Mesenchymal stem cell (in vitro differentiated cells and primary cell): Measurements from ENCODE around the gene PLEK.
A peak's percentile ranks its signal among the peaks of the same experiment; 100 is the strongest.

Experiments used
- DNase-seq: peaks from one replicate; pipeline ENCODE4 v3.0.0-alpha.2; 2013
- H2AFZ ChIP-seq: one replicate; pipeline ENCODE4 v1.6.1; 2013; ENCODE audit warnings: low read depth, mild to moderate bottlenecking, control low read depth, inconsistent platforms, low read length, moderate library complexity
- H2AK5ac ChIP-seq: 2 replicates; pipeline ENCODE4 v1.6.1; 2013; ENCODE audit warnings: low read length, moderate library complexity, mild to moderate bottlenecking, inconsistent platforms; ENCODE audit not compliant: severe bottlenecking
- H2BK120ac ChIP-seq: one replicate; pipeline ENCODE4 v1.6.1; 2013; ENCODE audit warnings: low read depth, mild to moderate bottlenecking, inconsistent platforms, low read length, moderate library complexity
- H2BK12ac ChIP-seq, 2 experiments: one replicate each; pipeline ENCODE4 v1.6.1; 2013; ENCODE audit warnings: inconsistent platforms in 2 of 2, low read length in 2 of 2, mild to moderate bottlenecking in 2 of 2, moderate library complexity in 2 of 2, control low read depth in 1 of 2
- H2BK15ac ChIP-seq: one replicate; pipeline ENCODE4 v1.6.1; 2013; ENCODE audit warnings: mild to moderate bottlenecking, low read depth, inconsistent platforms; ENCODE audit not compliant: poor library complexity, severe bottlenecking
- H2BK5ac ChIP-seq: 2 replicates; pipeline ENCODE4 v1.6.1; 2013; ENCODE audit warnings: low read depth, mild to moderate bottlenecking, low read length, control low read depth, inconsistent platforms; ENCODE audit not compliant: poor library complexity, severe bottlenecking
- H3K14ac ChIP-seq, 2 experiments: one replicate each; pipeline ENCODE4 v1.6.1; 2013; ENCODE audit warnings: inconsistent platforms in 2 of 2, low read length in 2 of 2, control low read depth in 1 of 2, mild to moderate bottlenecking in 1 of 2, moderate library complexity in 1 of 2
- H3K18ac ChIP-seq, 2 experiments: one replicate each; pipeline ENCODE4 v1.6.1; 2013; ENCODE audit warnings: inconsistent platforms in 2 of 2, low read length in 2 of 2, control low read depth in 1 of 2, low read depth in 1 of 2, mild to moderate bottlenecking in 1 of 2
- H3K23ac ChIP-seq, 2 experiments: one replicate each; pipeline ENCODE4 v1.6.1; 2013; ENCODE audit warnings: inconsistent platforms in 2 of 2, low read length in 2 of 2, mild to moderate bottlenecking in 2 of 2, moderate library complexity in 2 of 2, control low read depth in 1 of 2
- H3K27ac ChIP-seq: 2 replicates; pipeline ENCODE4 v1.5.1; 2013; ENCODE audit warnings: mild to moderate bottlenecking, moderate library complexity, low read length, control low read depth, inconsistent platforms; ENCODE audit not compliant: poor library complexity, severe bottlenecking
- H3K27me3 ChIP-seq, 2 experiments: 2 replicates each; pipeline versions ENCODE4 v1.6.1 to v1.7.0; 2013; ENCODE audit warnings: low read length in 2 of 2, mild to moderate bottlenecking in 2 of 2, moderate library complexity in 2 of 2, control low read depth in 1 of 2, inconsistent platforms in 1 of 2; ENCODE audit not compliant: control insufficient read depth in 1 of 2, insufficient read depth in 1 of 2
- H3K36me3 ChIP-seq, 2 experiments: 2 replicates each; pipeline versions ENCODE4 v1.6.1 to v1.7.0; 2013; ENCODE audit warnings: low read length in 2 of 2, control low read depth in 1 of 2, inconsistent platforms in 1 of 2, low read depth in 1 of 2, mild to moderate bottlenecking in 1 of 2; ENCODE audit not compliant: insufficient read depth in 2 of 2, control insufficient read depth in 1 of 2
- H3K4ac ChIP-seq, 2 experiments: one replicate each; pipeline ENCODE4 v1.6.1; 2013; ENCODE audit warnings: inconsistent platforms in 2 of 2, low read length in 2 of 2, mild to moderate bottlenecking in 2 of 2, moderate library complexity in 2 of 2, control low read depth in 1 of 2, low read depth in 1 of 2
- H3K4me1 ChIP-seq: 2 replicates; pipeline ENCODE4 v1.6.1; 2013; ENCODE audit warnings: low read depth, low read length, control low read depth; ENCODE audit not compliant: control insufficient read depth, insufficient read depth
- H3K4me2 ChIP-seq: 2 replicates; pipeline ENCODE4 v1.6.1; 2013; ENCODE audit warnings: low read length, mild to moderate bottlenecking, inconsistent platforms; ENCODE audit not compliant: poor library complexity, severe bottlenecking
- H3K4me3 ChIP-seq, 2 experiments: 2 replicates each; pipeline versions ENCODE4 v1.5.1 to v1.7.0; 2013; ENCODE audit warnings: low read length in 2 of 2, mild to moderate bottlenecking in 2 of 2, control low read depth in 1 of 2, low read depth in 1 of 2; ENCODE audit not compliant: insufficient read depth in 1 of 2
- H3K79me1 ChIP-seq: replicated peaks from 2 replicates; pipeline ENCODE4 v1.6.1; 2013; ENCODE audit warnings: mild to moderate bottlenecking, control low read depth, low read length, inconsistent platforms; ENCODE audit not compliant: poor library complexity, severe bottlenecking
- H3K9ac ChIP-seq: 2 replicates; pipeline ENCODE4 v1.7.0; 2013; ENCODE audit warnings: mild to moderate bottlenecking, low read length, moderate library complexity
- H3K9me3 ChIP-seq: 2 replicates; pipeline ENCODE4 v1.7.0; 2013; ENCODE audit warnings: mild to moderate bottlenecking, low read length; ENCODE audit not compliant: control insufficient read depth
- H4K8ac ChIP-seq: one replicate; pipeline ENCODE4 v1.6.1; 2013; ENCODE audit warnings: inconsistent platforms, mild to moderate bottlenecking, low read length, moderate library complexity
- H4K91ac ChIP-seq: one replicate; pipeline ENCODE4 v1.6.1; 2013; ENCODE audit warnings: mild to moderate bottlenecking, low read length, inconsistent platforms
- WGBS: methylation state at CpG from one replicate; pipeline ENCODE4 v1.1.7; 2013; ENCODE audit warnings: mixed read lengths; 5-methylcytosine and 5-hydroxymethylcytosine counted together

PLEK gene

GRCh38 chr2:68387408-68388350, 22.6 kb downstream of the PLEK start:
- H3K4me1 ChIP-seq = no peaks in the 10 kb centered on the region
- H3K23ac ChIP-seq = no peak overlapping the region
- WGBS = 63% methylated on average over 4 of the region's 5 CpGs

GRCh38 chr2:68388358-68388757, 23.3 kb downstream of the PLEK start:
- DNase-seq = no peak
- H3K36me3 ChIP-seq = no peaks in the 10 kb centered on the region
- no peak overlapping the region for H3K9ac ChIP-seq
- no peak overlapping the region for H2BK5ac ChIP-seq
- no peak overlapping the region for H4K8ac ChIP-seq
- H3K18ac ChIP-seq = no peak overlapping the region
- no peak overlapping the region for H2AK5ac ChIP-seq
- no peak overlapping the region for H3K14ac ChIP-seq
- no peak overlapping the region for H3K4me2 ChIP-seq
- no peaks in the 10 kb centered on the region for H3K79me1 ChIP-seq
- peaks cover 23 to 27% of the 10 kb centered on the region in 2 experiments for H3K27me3 ChIP-seq
- no peak overlapping the region for H2BK120ac ChIP-seq
- no peak overlapping the region for H3K4ac ChIP-seq
- H3K4me3 ChIP-seq = no peak overlapping the region
- no peak overlapping the region for H2AFZ ChIP-seq
- no peak overlapping the region for H2BK12ac ChIP-seq
- no peaks in the 10 kb centered on the region for H3K4me1 ChIP-seq
- H3K23ac ChIP-seq = no peak overlapping the region
- H2BK15ac ChIP-seq = no peak overlapping the region
- H3K27ac ChIP-seq = no peak overlapping the region
- no peak overlapping the region for H4K91ac ChIP-seq
- no peaks in the 10 kb centered on the region for H3K9me3 ChIP-seq

More at GRCh38 chr2:68387408-68388350, 22.6 kb downstream of the PLEK start:
- Histone ChIP-seq H3K4me3 (no peak overlapping the region), H3K4ac (no peak overlapping the region), H3K27ac (no peak overlapping the region), H2AK5ac (no peak overlapping the region), H4K91ac (no peak overlapping the region), H3K27me3 (peaks cover 25 to 30% of the 10 kb centered on the region in 2 experiments), H3K4me2 (no peak overlapping the region), H2BK120ac (no peak overlapping the region), H3K9me3 (no peaks in the 10 kb centered on the region), H3K18ac (no peak overlapping the region), H3K14ac (peak overlapping the region in 1 of 2 experiments; percentile 15), H2BK12ac (no peak overlapping the region), H3K36me3 (no peaks in the 10 kb centered on the region), H4K8ac (no peak overlapping the region), H3K9ac (no peak overlapping the region), H2BK15ac (no peak overlapping the region), H3K79me1 (no peaks in the 10 kb centered on the region), H2AFZ (no peak overlapping the region), H2BK5ac (no peak overlapping the region)
- no peak for DNase-seq

DNA sequence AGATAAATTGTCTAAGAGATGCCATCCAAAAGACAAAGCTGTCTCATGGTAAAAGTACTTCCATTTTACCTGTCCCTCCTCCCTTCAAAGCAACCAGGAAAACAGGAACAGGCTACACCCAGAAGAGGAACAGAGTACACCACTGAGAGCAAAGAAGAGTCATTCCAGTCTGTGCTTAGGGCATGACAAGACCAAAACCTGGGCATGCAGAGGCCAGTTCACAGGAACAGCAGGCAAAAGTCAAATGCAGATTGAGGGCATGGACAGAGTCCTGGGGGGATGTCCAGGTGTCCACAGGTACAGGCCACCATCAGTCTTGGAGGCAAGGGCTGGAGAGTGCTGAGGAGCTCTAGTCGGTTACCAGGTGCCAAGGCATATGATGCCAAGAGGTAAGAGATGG, 23.7 kb downstream of the PLEK start:
- no peak overlapping the region for H3K4me2 ChIP-seq
- no peak overlapping the region for H2BK120ac ChIP-seq
- peak overlapping the region in 1 of 2 experiments; percentile 83 for H3K23ac ChIP-seq
- H3K14ac ChIP-seq = no peak overlapping the region
- no peak overlapping the region for H3K18ac ChIP-seq
- H3K27me3 ChIP-seq = peaks cover 19 to 30% of the 10 kb centered on the region in 2 experiments
- no peaks in the 10 kb centered on the region for H3K79me1 ChIP-seq
- no peak overlapping the region for H3K4me3 ChIP-seq
- H2BK12ac ChIP-seq = no peak overlapping the region
- H3K36me3 ChIP-seq = no peaks in the 10 kb centered on the region
- no peak overlapping the region for H3K9ac ChIP-seq
- H2AK5ac ChIP-seq = no peak overlapping the region
- no peak overlapping the region for H2BK5ac ChIP-seq
- H3K4me1 ChIP-seq = no peaks in the 10 kb centered on the region
- H2BK15ac ChIP-seq = no peak overlapping the region
- no peak overlapping the region for H4K8ac ChIP-seq
- WGBS = 82% methylated on average over 1 of the region's 1 CpG
- no peak overlapping the region for H4K91ac ChIP-seq
- no peak overlapping the region for H3K4ac ChIP-seq
- no peak overlapping the region for H3K27ac ChIP-seq
- no peaks in the 10 kb centered on the region for H3K9me3 ChIP-seq
- no peak overlapping the region for H2AFZ ChIP-seq
- DNase-seq = no peak

- H3K4me3 ChIP-seq = no peak overlapping the region
- no peak overlapping the region for H3K14ac ChIP-seq
- H3K4ac ChIP-seq = no peak overlapping the region
Measured at GRCh38 chr2:68390114-68390513, 25.0 kb downstream of the PLEK start.

More at GRCh38 chr2:68390114-68390513, 25.0 kb downstream of the PLEK start:
- no peak overlapping the region for H2AK5ac ChIP-seq
- H2BK12ac ChIP-seq = no peak overlapping the region
- no peak overlapping the region for H4K8ac ChIP-seq
- no peaks in the 10 kb centered on the region for H3K79me1 ChIP-seq
- H3K27me3 ChIP-seq = peaks cover 16 to 32% of the 10 kb centered on the region in 2 experiments
- H3K9me3 ChIP-seq = no peaks in the 10 kb centered on the region
- no peak overlapping the region for H2AFZ ChIP-seq
- WGBS = 51% methylated on average over 2 of the region's 2 CpGs
- DNase-seq = no peak
- no peak overlapping the region for H3K27ac ChIP-seq
- H2BK120ac ChIP-seq = no peak overlapping the region
- H3K4me2 ChIP-seq = no peak overlapping the region
- H3K36me3 ChIP-seq = no peaks in the 10 kb centered on the region
- H3K4me1 ChIP-seq = no peaks in the 10 kb centered on the region
- no peak overlapping the region for H2BK15ac ChIP-seq
- no peak overlapping the region for H3K18ac ChIP-seq
- no peak overlapping the region for H2BK5ac ChIP-seq
- H3K9ac ChIP-seq = no peak overlapping the region
- H3K23ac ChIP-seq = no peak overlapping the region
- no peak overlapping the region for H4K91ac ChIP-seq
